GM10266 (cell line): ENCODE results near the gene DGCR2.

ENCODE experiments used
- DNase-seq: peaks from one replicate; pipeline ENCODE4 v3.0.0; 2012; ENCODE audit errors: extremely low spot score
- CTCF ChIP-seq: IDR thresholded peaks from 2 replicates; pipeline ENCODE4 v1.5.1; 2012; ENCODE audit warnings: mild to moderate bottlenecking, low read depth; ENCODE audit not compliant: control insufficient read depth, insufficient read depth; ENCODE audit errors: missing control alignments

Gene DGCR2

DNA sequence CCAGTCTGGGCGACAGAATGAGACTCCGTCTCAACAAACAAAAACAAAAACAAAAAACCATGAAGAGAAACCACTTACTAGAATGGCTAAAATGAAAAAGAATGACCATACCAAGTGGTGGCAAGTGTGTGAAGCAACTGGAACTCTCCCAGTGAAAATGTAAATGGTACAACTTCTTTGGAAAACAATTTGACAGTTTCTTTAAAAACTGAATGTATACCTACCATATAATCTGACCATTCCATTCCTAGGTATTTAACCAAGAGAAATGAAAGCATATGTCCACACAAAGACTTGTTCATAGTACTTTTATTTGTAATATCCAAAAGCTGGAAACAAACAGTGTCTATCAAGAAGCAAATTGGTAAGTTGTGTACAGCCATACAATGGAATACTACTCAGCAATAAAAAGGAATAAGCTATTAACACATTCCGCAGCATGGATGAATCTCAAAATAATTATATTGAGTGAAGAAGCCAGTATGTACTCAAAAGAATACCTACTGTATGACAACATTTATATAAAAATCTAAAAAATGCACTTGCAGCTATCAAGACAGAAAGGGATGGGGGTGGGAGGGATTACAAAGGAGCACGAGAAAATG, 27.7 kb downstream of the DGCR2 start:
- DNase-seq: no peak
- no peak for TF ChIP-seq CTCF

DNA sequence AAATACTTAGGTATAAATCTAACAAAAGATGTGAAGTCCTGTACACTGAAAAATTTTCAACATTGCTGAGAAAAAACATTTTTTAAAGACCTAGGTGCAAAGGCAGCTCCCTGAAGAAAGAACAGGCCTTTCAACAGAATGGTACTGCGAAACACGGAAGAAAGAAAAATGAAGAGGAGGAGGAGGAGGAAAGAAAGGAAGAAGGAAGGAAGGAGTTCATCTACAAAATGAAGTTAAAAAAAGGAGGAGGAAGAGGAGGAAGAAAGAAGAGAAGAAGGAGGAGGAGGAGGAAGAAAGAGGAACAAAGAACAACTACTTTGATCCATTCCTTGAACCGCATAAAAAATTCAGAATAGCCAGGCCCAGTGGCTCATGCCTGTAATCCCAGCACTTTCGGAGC, 29.5 kb downstream of the DGCR2 start:
- DNase-seq: no peak
- TF ChIP-seq CTCF: no peak

DNA sequence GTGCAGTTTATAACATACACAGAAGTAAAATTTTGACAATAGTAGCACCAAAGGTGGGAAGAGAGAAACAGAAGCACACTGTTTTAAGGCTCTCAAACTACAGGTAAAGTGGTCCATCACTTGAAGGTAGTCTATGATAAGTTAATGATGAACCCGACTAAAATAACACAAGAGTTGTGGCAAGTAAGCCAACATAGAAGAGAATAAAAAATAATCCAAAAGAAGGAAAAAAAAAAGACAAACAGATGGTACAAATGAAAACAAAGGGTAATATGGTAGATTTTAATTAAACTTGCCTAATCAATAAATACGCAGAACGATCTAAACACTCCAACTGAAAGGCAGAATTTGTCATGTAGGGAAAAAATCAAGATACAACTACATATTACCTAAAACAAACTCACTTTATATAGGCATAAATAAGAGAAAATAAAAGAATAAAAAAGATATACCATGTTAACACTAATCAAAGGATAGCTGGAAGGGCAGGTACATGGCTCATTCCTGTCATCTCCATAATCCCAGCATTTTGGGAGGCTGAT, 31.6 kb downstream of the DGCR2 start:
- no peak for DNase-seq
- no peak for TF ChIP-seq CTCF

- DNase-seq: no peak
Observed at GRCh38 chr22:19090183-19090582, 32.0 kb downstream of the DGCR2 start.

GRCh38 chr22:19088866-19089595, 33.2 kb downstream of the DGCR2 start:
- DNase-seq: no peak
- TF ChIP-seq CTCF: no peak

More at GRCh38 chr22:19090183-19090582, 32.0 kb downstream of the DGCR2 start:
- TF ChIP-seq CTCF: no peak

DNA sequence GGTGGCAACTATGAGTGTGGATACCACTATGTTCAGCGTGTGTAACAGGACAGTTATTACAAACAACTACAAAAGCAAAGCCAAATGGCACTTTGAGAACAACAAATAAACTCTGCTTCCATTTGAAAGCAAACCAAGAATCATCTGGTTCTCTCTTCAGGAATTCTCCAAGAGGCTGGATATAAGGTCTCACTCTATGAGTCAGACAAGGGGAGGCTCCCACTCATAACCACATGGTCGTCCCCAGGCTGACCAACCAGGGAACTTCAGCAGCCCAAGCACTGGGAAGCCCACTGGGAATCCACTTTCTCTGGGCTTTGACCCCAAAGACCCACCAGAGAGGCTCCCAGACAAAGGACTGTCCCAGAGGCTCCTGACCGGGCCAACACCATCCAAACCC, 35.3 kb downstream of the DGCR2 start:
- no peak for TF ChIP-seq CTCF
- DNase-seq: no peak

- DNase-seq: no peak
- TF ChIP-seq CTCF: no peak
Observed at GRCh38 chr22:19086417-19086816, 35.8 kb downstream of the DGCR2 start.
